GM20431 (cell line): ENCODE measurements around the gene ARHGAP15.
"Not testable (repeated sequence)": the region's sequence is repeated elsewhere in the genome, so short reads cannot be mapped to it uniquely, and the experiment has no call there.

ENCODE experiments used
- in situ Hi-C: fragments of 300-500 bp; cut with MseI, MboI; formaldehyde crosslinking; loops from one replicate; pipeline ENCODE4 v1.15.0; 2020; ENCODE audit warnings: low sequenced_read_pairs; ENCODE audit not compliant: unreplicated experiment

ARHGAP15 gene

GRCh38 chr2:143128681-143129580, at the start of gene ARHGAP15:
TSS of gene ARHGAP15 (plus strand) at chr2:143129419.
- in situ Hi-C loops = no loop called here

- in situ Hi-C loops = no loop called here
Observed at GRCh38 chr2:143081616-143082015, 47.6 kb upstream of the ARHGAP15 start.

- in situ Hi-C loops = no loop called here
Observed at GRCh38 chr2:143083636-143084035, 45.6 kb upstream of the ARHGAP15 start.

DNA sequence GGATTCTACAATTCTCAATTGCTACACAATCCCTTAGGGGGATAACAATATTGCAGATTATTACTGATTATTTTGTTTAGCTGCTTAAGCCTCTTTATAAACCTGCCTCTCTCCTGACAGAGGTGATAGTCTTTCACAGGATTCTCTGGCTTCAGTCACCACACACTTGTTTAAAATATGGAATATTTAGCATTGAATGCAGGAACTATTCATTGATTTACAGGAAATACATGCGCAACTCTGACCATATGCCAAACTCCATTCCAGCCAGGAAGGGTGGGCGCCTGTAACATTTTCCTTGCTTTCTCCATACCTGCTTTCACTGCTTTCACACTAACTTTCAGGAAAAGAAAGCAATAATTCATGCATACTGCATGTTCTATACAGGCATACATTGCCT, 44.8 kb upstream of the ARHGAP15 start:
- in situ Hi-C loops = no loop called here

DNA sequence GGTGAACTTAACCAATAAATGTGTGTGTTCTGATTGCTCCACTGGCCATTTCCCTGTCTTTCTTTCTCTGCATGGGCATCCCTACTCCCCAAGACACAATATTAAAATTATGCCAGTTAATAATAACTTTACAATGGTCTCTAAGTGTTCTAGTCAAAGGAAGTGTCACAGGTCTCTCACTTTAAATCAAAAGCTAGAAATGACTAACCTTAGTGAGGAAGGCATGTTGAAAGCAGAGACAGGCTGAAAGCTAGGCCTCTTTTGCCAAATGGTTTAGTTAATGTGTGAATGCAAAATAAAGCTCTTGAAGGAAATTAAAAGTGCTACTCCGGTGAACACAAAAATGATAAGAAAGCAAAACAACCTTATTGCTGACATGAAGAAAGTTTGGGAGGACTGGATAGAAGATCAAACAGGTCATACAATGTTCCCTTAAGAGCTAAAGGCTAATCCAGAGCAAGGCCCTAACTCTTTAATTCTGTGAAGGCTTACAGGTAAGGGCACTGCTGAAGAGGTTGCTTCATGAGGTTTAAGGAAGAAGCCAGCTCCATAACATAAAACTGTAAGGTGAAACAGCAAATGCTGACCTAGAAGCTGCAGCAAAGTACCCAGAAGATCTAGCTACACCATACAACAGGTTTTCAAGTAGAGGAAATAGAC, 44.0 kb upstream of the ARHGAP15 start:
- in situ Hi-C loops = no loop called here

- in situ Hi-C loops = no loop called here
Observed at GRCh38 chr2:143087033-143087432, 42.2 kb upstream of the ARHGAP15 start.

DNA sequence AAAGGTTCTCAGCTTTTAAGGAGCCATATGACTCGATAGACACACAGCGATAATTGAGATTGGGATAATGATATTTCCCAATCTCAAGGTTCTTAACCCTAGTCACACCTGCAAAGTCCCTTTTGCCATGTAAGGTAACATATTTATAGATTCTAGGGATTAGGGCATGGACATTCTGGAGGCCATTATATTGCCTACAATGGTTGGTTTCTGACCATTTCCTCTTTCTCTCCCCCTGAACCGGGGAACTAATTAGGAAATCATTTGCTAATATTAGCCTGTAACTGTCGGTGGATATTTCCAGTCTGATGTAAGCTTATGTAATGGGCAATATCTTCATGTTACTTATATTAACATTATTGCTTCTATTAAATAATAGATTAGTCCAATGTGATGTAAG, 40.8 kb upstream of the ARHGAP15 start:
- in situ Hi-C loops = no loop called here

- in situ Hi-C loops = not testable (repeated sequence)
Observed at GRCh38 chr2:143089520-143089919, 39.7 kb upstream of the ARHGAP15 start.

DNA sequence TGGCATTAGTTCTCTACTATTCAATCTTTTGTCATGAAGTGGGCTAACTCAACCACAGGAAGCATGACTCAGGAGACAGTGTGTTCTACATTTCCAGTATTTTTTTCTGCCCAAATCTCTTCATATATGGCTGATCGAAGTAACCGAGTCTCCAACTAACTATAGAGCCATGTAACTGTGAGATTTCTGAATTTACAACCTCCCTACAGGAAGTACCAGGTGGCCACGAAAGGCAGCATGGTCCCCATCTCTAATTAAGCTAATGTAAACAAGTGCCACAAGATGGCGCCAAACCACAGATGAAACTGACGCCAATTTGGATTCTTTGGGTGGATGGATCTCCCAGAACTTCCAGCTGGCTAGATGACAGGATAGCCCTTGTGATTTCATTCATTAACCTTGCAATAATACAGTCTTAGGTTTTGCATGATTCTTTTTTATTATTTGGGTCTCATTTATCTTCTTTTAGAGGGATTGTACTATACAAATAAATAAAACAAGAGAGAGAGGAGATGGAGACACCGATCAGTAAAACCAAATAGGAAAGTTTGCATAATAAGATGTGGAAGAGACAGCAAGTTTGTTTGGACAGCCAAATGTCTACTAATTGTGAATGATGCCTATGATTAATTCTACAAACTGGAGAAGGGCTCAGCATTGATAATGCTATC, 18.3 kb upstream of the ARHGAP15 start:
- in situ Hi-C loops = loop anchor here (25.0 kb wide), 1 partner anchor 101 kb away; no protein-coding TSS in a partner anchor

DNA sequence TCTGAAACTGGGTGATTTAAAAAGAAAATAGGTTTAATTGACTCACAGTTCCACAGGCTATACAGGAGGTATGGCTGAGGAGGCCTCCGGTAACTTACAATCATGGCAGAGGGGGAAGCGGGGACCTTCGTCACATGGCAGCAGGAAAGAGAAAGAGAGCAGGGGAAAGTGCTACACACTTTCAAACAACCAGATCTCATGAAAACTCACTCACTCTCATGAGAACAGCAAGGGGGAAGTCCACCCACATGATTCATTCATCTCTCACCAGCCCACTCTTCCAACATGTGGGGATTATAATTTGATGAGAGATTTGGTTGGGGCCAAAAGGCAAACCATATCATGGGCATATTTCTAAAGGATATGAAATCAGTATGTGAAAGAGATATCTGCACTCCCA, 12.0 kb upstream of the ARHGAP15 start:
- in situ Hi-C loops = loop anchor here (25.0 kb wide), 1 partner anchor 95 kb away; no protein-coding TSS in a partner anchor

DNA sequence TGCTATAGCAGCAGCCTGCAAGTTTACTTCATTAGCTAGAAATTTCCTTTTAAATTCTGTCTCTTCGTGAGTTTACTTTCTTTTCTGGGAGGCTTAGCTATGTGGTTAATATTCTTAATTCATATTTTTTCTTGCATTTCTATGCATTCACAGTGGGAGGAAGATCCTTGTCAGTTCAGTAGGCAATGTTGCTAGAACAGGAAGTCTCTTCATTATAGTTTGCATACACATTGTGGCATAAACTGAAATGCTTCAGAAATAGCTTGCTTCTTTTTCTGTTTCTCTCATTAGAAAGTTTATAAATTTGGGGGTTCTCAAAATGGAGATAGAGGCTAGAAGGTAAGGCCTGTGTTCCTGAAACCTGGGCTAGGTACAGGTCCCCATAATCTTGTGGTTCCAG, 8.1 kb upstream of the ARHGAP15 start:
- in situ Hi-C loops = loop anchor here (25.0 kb wide), 1 partner anchor 91 kb away; no protein-coding TSS in a partner anchor

DNA sequence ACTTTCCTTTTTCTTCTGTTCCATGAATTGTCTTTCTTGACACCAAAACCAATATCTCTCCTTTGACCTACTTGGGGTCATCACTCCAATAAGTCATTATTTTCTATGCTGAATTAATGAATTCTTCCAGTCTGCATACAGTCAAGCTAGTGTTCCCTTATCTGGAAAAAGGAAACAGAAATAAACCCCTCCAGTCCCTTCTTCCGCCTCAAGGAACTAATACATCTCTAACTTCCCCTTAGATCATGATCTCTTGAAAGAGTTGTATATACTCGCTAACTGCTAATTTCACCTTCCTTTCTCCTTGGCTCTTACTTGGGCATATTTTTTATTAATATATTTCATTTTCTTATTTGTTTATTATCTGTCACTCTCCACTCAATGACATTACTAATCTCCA, 7.3 kb upstream of the ARHGAP15 start:
- in situ Hi-C loops = loop anchor here (25.0 kb wide), 1 partner anchor 90 kb away; no protein-coding TSS in a partner anchor

DNA sequence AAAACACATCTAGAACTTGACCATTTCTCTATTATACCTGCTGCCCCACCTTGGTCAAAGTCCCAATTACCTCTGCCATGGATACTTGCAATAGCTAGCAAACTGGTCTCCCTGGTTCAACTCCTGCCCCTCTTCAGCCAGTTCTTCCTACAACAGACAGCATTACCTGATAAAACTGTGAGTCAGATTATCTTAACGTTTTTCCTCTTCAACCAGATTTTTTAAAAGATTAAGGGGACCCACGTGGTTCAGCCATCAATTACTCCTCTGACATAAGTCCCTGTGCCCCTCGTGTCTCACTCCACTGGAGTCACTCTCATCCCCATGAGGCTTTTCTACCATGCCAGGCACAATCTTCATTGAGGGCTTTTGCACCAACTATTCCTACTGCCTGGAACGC, 5.3 kb upstream of the ARHGAP15 start:
- in situ Hi-C loops = loop anchor here (25.0 kb wide), 1 partner anchor 88 kb away; no protein-coding TSS in a partner anchor

DNA sequence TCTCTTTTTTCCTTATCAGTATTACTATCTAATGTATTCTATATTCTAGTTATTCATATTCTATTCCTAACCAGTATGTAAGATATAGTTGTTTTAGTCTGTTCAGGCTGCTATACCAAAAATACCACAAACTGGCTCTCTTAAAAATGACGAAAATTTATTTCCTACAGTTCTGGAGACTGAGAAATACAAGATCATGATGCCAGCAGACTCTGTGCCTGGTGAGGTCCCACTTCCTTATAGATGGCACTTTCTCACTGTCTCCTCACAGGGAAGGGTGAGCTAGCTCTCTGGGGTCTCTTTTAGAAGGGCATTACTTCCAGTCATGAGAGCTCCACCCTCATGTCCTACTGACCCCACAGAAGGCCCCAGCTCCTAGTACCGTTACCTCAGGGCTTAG, 4.8 kb upstream of the ARHGAP15 start:
- in situ Hi-C loops = loop anchor here (25.0 kb wide), 1 partner anchor 88 kb away; no protein-coding TSS in a partner anchor

- in situ Hi-C loops = no loop called here
Observed at GRCh38 chr2:143125717-143126116, 3.5 kb upstream of the ARHGAP15 start.

- in situ Hi-C loops = no loop called here
Observed at GRCh38 chr2:143132355-143132754, 3.1 kb downstream of the ARHGAP15 start.

DNA sequence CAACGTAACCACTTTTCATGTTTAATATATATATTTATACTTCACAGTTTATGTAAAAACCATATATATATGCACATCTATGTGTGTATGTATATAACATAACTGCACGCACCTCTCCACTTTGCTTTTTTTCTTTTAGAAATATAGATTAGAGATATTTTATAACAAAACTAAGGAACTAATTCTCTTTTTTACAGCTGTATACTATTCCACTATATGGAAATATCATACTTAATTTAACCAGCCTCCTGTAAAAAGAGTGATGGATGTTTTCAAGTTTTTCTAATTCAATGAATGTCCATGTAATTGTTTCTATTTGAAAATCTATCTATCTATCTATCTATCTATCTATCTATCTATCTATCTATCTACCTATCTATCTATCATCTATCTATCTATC, 4.6 kb downstream of the ARHGAP15 start:
- in situ Hi-C loops = no loop called here

GRCh38 chr2:143138292-143138691, 9.1 kb downstream of the ARHGAP15 start:
- in situ Hi-C loops = no loop called here

- in situ Hi-C loops = no loop called here
Observed at GRCh38 chr2:143139835-143140393, 10.7 kb downstream of the ARHGAP15 start.
